Suprapubic skin (tissue), 4 donors: Measurements from ENCODE around the gene TNS3. TPM values are rescaled to one million over a fixed set of nuclear protein-coding genes. Genes with fewer than 3 reads are reported as not detected.

Source experiments
- DNase-seq, 2 donors: peaks; one replicate each; pipeline ENCODE4 v3.0.0-alpha.2; 2019; ENCODE audit warnings: low spot score in 2 of 2
- H3K27ac ChIP-seq: fragments of 200-600 bp; sonication (generic); one replicate; pipeline ENCODE4 v1.5.1; 2019
- H3K27me3 ChIP-seq: fragments of 200-600 bp; sonication (generic); one replicate; pipeline ENCODE4 v1.5.1; 2019
- H3K36me3 ChIP-seq: fragments of 200-600 bp; sonication (generic); one replicate; pipeline ENCODE4 v1.5.1; 2019
- H3K4me1 ChIP-seq: fragments of 200-600 bp; sonication (generic); one replicate; pipeline ENCODE4 v1.5.1; 2019
- H3K4me3 ChIP-seq: fragments of 200-600 bp; sonication (generic); one replicate; pipeline ENCODE4 v1.5.1; 2019; ENCODE audit warnings: mild to moderate bottlenecking
- H3K9me3 ChIP-seq: fragments of 200-600 bp; sonication (generic); one replicate; pipeline ENCODE4 v1.5.1; 2019
- EP300 ChIP-seq: sonication (generic); formaldehyde crosslinking; IDR thresholded peaks from one replicate; pipeline ENCODE4 v1.6.1; 2017; ENCODE audit warnings: antibody characterized with exemption
- POLR2A ChIP-seq, 2 donors: fragments of 450-650 bp; IDR thresholded peaks; one replicate each; pipeline ENCODE4 v1.6.1; 2017; ENCODE audit warnings: antibody characterized with exemption in 2 of 2, mild to moderate bottlenecking in 2 of 2, moderate library complexity in 2 of 2
- POLR2AphosphoS5 ChIP-seq, 3 donors: sonication (generic); formaldehyde crosslinking; IDR thresholded peaks; one replicate each; pipeline ENCODE4 v1.6.1; 2017; ENCODE audit warnings: antibody characterized with exemption in 3 of 3
- WGBS: methylation state at CpG from one replicate; pipeline ENCODE4 v1.1.5; 2018; 5-methylcytosine and 5-hydroxymethylcytosine counted together
- total RNA-seq, 4 donors: library from RNA; depleted of rRNA; stranded (reverse); fragments of >200 nt; gene quantifications; one replicate each; pipeline ENCODE4 v1.1.0, GENCODE V29; 2016
- TF ChIP-seq, protein P1 (sequence below), 2 donors: fragments of 200-600 bp in 1 of 2; fragments of 450-650 bp in 1 of 2; sonication (generic) in 1 of 2; IDR thresholded peaks; one replicate each; pipeline ENCODE4 v1.5.1; 2016 to 2019; ENCODE audit warnings: antibody characterized with exemption in 2 of 2, mild to moderate bottlenecking in 1 of 2, moderate library complexity in 1 of 2

The TNS3 gene
- total RNA-seq, 4 donors from 2014 or later: 14.3 to 53.0 (median 31.9) TPM

- Histone ChIP-seq H3K4me1 (peaks cover 17% of the 10 kb centered on the region), H3K27ac (no peak overlapping the region)
- DNase-seq: no peak
These were observed 84.4 kb downstream of the TNS3 start for GRCh38 chr7:47497367-47498096.

DNA sequence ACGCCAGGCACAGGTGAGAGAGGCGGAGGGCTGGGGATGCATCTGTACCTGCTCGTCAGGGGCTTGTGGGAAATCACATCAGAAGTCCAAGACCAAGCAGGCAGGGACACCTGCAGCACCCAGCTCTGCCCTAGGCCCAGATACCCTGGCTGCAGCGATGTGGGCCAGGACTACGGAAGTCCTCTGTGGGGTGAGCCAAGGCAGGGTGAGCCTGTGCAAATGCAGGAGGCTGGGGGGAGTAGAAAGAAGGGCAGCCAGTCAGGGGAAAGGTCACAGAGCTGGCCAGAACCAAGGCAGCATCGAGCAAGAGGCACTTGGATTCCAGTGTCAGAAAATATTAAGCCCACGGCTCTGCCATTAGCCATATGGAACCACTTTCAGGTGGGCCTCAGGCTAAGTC lies 85.2 kb downstream of the TNS3 start:
- TF ChIP-seq, protein P1, sequence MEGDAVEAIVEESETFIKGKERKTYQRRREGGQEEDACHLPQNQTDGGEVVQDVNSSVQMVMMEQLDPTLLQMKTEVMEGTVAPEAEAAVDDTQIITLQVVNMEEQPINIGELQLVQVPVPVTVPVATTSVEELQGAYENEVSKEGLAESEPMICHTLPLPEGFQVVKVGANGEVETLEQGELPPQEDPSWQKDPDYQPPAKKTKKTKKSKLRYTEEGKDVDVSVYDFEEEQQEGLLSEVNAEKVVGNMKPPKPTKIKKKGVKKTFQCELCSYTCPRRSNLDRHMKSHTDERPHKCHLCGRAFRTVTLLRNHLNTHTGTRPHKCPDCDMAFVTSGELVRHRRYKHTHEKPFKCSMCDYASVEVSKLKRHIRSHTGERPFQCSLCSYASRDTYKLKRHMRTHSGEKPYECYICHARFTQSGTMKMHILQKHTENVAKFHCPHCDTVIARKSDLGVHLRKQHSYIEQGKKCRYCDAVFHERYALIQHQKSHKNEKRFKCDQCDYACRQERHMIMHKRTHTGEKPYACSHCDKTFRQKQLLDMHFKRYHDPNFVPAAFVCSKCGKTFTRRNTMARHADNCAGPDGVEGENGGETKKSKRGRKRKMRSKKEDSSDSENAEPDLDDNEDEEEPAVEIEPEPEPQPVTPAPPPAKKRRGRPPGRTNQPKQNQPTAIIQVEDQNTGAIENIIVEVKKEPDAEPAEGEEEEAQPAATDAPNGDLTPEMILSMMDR (IDR thresholded peaks at IDR 0.05): no peak
- no peak for TF ChIP-seq POLR2A (IDR thresholded peaks at IDR 0.05)
- TF ChIP-seq EP300: no peak
- no peak for TF ChIP-seq POLR2AphosphoS5 (IDR thresholded peaks at IDR 0.05)
- no peaks in the 10 kb centered on the region for H3K9me3 ChIP-seq
- H3K4me1 ChIP-seq: peaks cover 14% of the 10 kb centered on the region
- H3K4me3 ChIP-seq: no peak overlapping the region
- no peaks in the 10 kb centered on the region for H3K27me3 ChIP-seq
- DNase-seq: no peak
- no peak overlapping the region for H3K27ac ChIP-seq
- WGBS: 87% methylated on average over 7 of the region's 7 CpGs
- H3K36me3 ChIP-seq: no peaks in the 10 kb centered on the region

More at GRCh38 chr7:47497367-47498096, 84.4 kb downstream of the TNS3 start:
- Histone ChIP-seq H3K9me3 (no peaks in the 10 kb centered on the region), H3K27me3 (no peaks in the 10 kb centered on the region), H3K36me3 (no peaks in the 10 kb centered on the region), H3K4me3 (no peak overlapping the region)
- TF ChIP-seq POLR2A (IDR thresholded peaks at IDR 0.05) (no peak), EP300 (no peak), POLR2AphosphoS5 (IDR thresholded peaks at IDR 0.05) (no peak)
- TF ChIP-seq, protein P1 (IDR thresholded peaks at IDR 0.05): no peak
- WGBS: 64% methylated on average over 10 of the region's 12 CpGs

DNA sequence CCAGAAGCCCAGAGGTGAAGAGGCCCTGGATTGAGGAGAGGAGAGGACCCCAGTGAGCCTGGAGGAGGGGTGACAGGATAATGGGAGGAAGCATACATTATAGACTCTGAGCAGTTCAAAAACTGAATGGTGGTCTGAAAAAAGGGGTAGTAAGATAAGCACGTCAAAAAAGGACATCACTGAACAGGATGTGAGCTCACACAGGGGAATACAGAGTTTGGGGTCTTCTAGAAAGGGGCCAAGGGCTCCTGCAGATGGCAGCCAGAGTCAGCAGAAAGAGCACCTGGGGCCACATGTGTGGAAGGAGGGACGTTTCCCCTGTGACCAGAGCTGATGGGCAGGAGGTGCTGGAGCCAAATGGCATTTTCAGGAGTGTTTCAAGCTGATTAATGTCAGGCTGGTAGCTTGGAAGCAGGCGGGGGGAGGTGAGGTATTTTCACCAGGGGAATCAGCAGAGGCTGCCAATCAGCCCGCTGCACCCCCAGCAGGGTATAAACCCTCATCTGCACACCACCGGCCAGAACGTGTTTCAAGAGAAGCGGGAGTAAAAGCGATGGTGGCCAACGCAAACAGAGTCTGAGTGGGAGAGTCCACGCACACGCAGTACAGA lies 85.8 kb downstream of the TNS3 start:
- Histone ChIP-seq H3K27me3 (no peaks in the 10 kb centered on the region), H3K9me3 (no peaks in the 10 kb centered on the region), H3K27ac (no peak overlapping the region), H3K4me3 (no peak overlapping the region), H3K4me1 (peaks cover 10% of the 10 kb centered on the region), H3K36me3 (no peaks in the 10 kb centered on the region)
- 90% methylated on average over 11 of the region's 11 CpGs for WGBS
- DNase-seq: no peak
- TF ChIP-seq EP300 (no peak), POLR2AphosphoS5 (IDR thresholded peaks at IDR 0.05) (no peak), POLR2A (IDR thresholded peaks at IDR 0.05) (no peak)
- TF ChIP-seq, protein P1 (IDR thresholded peaks at IDR 0.05): no peak

- H3K36me3 ChIP-seq: no peaks in the 10 kb centered on the region
- no peaks in the 10 kb centered on the region for H3K9me3 ChIP-seq
- no peaks in the 10 kb centered on the region for H3K27me3 ChIP-seq
- WGBS: 35% methylated on average over 14 of the region's 14 CpGs
- no peak for DNase-seq
- peak overlapping the region; percentile 26 for H3K4me3 ChIP-seq
- peaks cover 10% of the 10 kb centered on the region for H3K4me1 ChIP-seq
- TF ChIP-seq EP300 (no peak), POLR2AphosphoS5 (IDR thresholded peaks at IDR 0.05) (no peak), POLR2A (IDR thresholded peaks at IDR 0.05) (no peak)
- TF ChIP-seq, protein P1 (IDR thresholded peaks at IDR 0.05): no peak
- H3K27ac ChIP-seq: peak overlapping the region; percentile 15
These were observed 87.7 kb downstream of the TNS3 start for GRCh38 chr7:47493976-47494911.
